ENCODE data around the gene ZC3HAV1L. TPM values are rescaled to one million over a fixed set of nuclear protein-coding genes. Genes with fewer than 3 reads are reported as not detected.

The ZC3HAV1L gene
- polyA plus RNA-seq, 4 donors = 15.4 to 31.3 (median 23.7) TPM

Other genes starting within 250 kb of the ZC3HAV1L start
- gene TMEM213, start 238.0 kb downstream of the ZC3HAV1L start, polyA plus RNA-seq (ENCODE audit: insufficient read length in 4 of 4) = 10 to 100 TPM; 43.2 to 49.2 (median 44.1) TPM
- gene ATP6V0A4, start 237.8 kb downstream of the ZC3HAV1L start, polyA plus RNA-seq (ENCODE audit: insufficient read length in 4 of 4) = 10 to 100 TPM; 61.9 to 79.1 (median 68.1) TPM
- 10 to 100 TPM; 10.7 to 17.5 (median 12.8) TPM for gene KIAA1549, start 54.7 kb downstream of the ZC3HAV1L start, polyA plus RNA-seq (ENCODE audit: insufficient read length in 4 of 4)
- 10 to 100 TPM; 15.7 to 22.3 (median 18.8) TPM for gene ZC3HAV1, start 73.7 kb upstream of the ZC3HAV1L start, polyA plus RNA-seq (ENCODE audit: insufficient read length in 4 of 4)
- 10 to 100 TPM in 2 of 4 donors, 1 to 10 TPM in 2; 9.4 to 26.3 (median 16.9) TPM for gene UBN2, start 195.2 kb upstream of the ZC3HAV1L start, polyA plus RNA-seq (ENCODE audit: insufficient read length in 4 of 4)